Ishikawa (cell line): ENCODE data around the gene DCAF17.

Source experiments
- CEBPB ChIP-seq: IDR thresholded peaks from 2 replicates; pipeline ENCODE4 v1.6.1; 2012
- CREB1 ChIP-seq: IDR thresholded peaks from 2 replicates; pipeline ENCODE4 v1.6.1; 2012; ENCODE audit warnings: low read depth
- EGR1 ChIP-seq: IDR thresholded peaks from 2 replicates; pipeline ENCODE4 v1.6.1; 2012
- EP300 ChIP-seq: IDR thresholded peaks from 2 replicates; pipeline ENCODE4 v1.6.1; 2012; ENCODE audit warnings: borderline replicate concordance
- FOXM1 ChIP-seq: IDR thresholded peaks from 2 replicates; pipeline ENCODE4 v1.6.1; 2012; ENCODE audit warnings: low read depth, borderline replicate concordance
- NFIC ChIP-seq: IDR thresholded peaks from 2 replicates; pipeline ENCODE4 v1.6.1; 2012
- RAD21 ChIP-seq: IDR thresholded peaks from 2 replicates; pipeline ENCODE4 v1.6.1; 2012; ENCODE audit warnings: low read depth
- TAF1 ChIP-seq: IDR thresholded peaks from 2 replicates; pipeline ENCODE4 v1.6.1; 2012; ENCODE audit warnings: low read depth, mild to moderate bottlenecking
- TCF12 ChIP-seq: IDR thresholded peaks from 2 replicates; pipeline ENCODE4 v1.6.1; 2012; ENCODE audit warnings: low read depth
- TEAD4 ChIP-seq: IDR thresholded peaks from 2 replicates; pipeline ENCODE4 v1.6.1; 2012
- YY1 ChIP-seq: IDR thresholded peaks from 2 replicates; pipeline ENCODE4 v1.6.1; 2012; ENCODE audit warnings: low read depth
- ZBTB7A ChIP-seq: IDR thresholded peaks from 2 replicates; pipeline ENCODE4 v1.6.1; 2012; ENCODE audit warnings: low read depth
- TF ChIP-seq, protein P1 (sequence below): IDR thresholded peaks from 2 replicates; pipeline ENCODE4 v1.6.1; 2012; ENCODE audit warnings: low read depth, mild to moderate bottlenecking
- TF ChIP-seq, protein P2 (sequence below): IDR thresholded peaks from 2 replicates; pipeline ENCODE4 v1.6.1; 2012
- TF ChIP-seq, protein P3 (sequence below): IDR thresholded peaks from 2 replicates; pipeline ENCODE4 v1.6.1; 2012

Gene DCAF17

DNA sequence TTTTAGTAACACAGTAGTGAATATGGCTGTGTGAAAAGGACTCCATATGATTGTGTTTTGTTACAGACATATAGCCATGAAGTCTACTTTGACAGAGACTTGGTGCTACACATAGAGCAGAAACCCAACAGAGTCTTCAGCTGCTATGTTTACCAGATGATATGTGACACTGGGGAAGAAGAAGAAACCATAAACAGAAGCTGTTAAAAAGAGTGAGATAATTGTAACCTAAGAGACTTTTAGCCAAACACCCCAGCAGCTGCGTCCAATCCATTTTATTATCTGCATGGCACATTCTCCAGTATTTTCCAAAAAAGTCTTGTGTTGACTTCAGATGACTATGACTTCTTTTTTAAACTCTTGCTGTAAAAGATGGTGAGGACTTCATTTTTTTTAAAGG is 46.9 kb downstream of the DCAF17 start:
- TF ChIP-seq TEAD4 (no peak), CEBPB (no peak), EGR1 (no peak), FOXM1 (no peak), YY1 (no peak), NFIC (no peak), ZBTB7A (no peak)
- TF ChIP-seq, protein P1, sequence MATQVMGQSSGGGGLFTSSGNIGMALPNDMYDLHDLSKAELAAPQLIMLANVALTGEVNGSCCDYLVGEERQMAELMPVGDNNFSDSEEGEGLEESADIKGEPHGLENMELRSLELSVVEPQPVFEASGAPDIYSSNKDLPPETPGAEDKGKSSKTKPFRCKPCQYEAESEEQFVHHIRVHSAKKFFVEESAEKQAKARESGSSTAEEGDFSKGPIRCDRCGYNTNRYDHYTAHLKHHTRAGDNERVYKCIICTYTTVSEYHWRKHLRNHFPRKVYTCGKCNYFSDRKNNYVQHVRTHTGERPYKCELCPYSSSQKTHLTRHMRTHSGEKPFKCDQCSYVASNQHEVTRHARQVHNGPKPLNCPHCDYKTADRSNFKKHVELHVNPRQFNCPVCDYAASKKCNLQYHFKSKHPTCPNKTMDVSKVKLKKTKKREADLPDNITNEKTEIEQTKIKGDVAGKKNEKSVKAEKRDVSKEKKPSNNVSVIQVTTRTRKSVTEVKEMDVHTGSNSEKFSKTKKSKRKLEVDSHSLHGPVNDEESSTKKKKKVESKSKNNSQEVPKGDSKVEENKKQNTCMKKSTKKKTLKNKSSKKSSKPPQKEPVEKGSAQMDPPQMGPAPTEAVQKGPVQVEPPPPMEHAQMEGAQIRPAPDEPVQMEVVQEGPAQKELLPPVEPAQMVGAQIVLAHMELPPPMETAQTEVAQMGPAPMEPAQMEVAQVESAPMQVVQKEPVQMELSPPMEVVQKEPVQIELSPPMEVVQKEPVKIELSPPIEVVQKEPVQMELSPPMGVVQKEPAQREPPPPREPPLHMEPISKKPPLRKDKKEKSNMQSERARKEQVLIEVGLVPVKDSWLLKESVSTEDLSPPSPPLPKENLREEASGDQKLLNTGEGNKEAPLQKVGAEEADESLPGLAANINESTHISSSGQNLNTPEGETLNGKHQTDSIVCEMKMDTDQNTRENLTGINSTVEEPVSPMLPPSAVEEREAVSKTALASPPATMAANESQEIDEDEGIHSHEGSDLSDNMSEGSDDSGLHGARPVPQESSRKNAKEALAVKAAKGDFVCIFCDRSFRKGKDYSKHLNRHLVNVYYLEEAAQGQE: no peak
- TF ChIP-seq, protein P2, sequence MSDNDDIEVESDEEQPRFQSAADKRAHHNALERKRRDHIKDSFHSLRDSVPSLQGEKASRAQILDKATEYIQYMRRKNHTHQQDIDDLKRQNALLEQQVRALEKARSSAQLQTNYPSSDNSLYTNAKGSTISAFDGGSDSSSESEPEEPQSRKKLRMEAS: no peak

DNA sequence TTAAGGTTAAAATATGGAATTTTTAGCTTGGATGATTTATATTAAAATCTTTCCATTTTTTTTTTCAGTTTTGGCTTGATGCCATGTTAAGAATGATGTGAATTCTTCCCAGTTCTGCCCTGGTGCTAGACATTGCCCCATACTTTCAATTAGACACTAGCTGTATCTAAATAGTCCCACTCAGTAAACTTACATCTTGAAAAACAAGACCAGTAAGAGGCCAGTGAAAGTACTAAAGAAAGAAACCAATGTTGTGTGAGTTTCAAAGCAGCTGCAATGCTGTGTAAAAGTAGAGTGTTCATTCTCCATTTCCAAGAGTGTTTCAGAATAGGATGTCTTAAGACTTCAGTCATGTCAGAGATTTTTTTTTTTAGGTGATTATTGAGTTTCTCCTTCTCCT is 48.3 kb downstream of the DCAF17 start:
- TF ChIP-seq ZBTB7A (no peak), CEBPB (no peak), TEAD4 (no peak), CREB1 (no peak), EGR1 (no peak), YY1 (no peak), EP300 (no peak)
- TF ChIP-seq, protein P3, sequence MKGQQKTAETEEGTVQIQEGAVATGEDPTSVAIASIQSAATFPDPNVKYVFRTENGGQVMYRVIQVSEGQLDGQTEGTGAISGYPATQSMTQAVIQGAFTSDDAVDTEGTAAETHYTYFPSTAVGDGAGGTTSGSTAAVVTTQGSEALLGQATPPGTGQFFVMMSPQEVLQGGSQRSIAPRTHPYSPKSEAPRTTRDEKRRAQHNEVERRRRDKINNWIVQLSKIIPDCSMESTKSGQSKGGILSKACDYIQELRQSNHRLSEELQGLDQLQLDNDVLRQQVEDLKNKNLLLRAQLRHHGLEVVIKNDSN: no peak
- TF ChIP-seq, protein P2: no peak

DNA sequence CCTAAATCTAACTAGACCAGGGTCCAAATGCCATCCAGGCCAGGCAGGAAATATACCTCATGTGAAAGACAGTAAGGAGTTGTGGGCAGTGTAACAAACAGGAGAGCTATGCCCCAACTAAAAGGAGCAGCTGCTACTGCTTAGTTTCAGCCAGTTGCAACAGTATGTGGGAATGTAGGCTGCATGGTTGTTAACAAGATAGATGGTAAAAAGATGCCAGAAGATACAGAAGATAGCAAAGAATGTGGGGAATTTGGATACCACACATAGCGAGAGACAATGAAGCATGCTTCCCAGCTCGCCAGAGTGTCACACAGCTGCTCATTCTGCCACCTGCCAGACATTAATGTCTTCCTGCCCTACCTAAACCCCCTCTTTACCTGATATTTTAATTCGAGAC is 48.9 kb downstream of the DCAF17 start:
- TF ChIP-seq, protein P1: no peak
- TF ChIP-seq ZBTB7A: no peak
- no peak for TF ChIP-seq FOXM1
- TF ChIP-seq TCF12: no peak
- no peak for TF ChIP-seq CEBPB

DNA sequence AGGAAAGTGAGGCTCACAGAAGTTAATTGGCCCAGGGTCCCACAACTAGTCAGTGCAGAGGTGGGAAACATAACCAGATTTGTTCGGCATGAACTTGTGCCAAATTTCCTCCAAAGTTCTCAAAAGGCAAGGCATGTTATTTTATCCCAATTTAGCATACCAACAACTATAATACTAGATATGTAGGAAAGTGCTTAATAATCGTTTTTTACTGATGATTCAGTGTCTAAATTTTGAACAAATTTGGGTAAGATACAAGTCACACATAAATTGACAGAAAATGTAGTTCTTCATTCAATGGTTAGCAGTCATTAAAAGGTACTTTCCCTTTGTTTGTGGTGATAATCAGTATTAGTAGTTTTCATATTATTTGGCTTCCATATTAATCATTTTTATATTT is 49.8 kb downstream of the DCAF17 start:
- TF ChIP-seq, protein P3: no peak
- TF ChIP-seq, protein P2: no peak
- no peak for TF ChIP-seq TAF1
- no peak for TF ChIP-seq CREB1
- TF ChIP-seq TEAD4: no peak
- TF ChIP-seq EP300: no peak
- no peak for TF ChIP-seq FOXM1

DNA sequence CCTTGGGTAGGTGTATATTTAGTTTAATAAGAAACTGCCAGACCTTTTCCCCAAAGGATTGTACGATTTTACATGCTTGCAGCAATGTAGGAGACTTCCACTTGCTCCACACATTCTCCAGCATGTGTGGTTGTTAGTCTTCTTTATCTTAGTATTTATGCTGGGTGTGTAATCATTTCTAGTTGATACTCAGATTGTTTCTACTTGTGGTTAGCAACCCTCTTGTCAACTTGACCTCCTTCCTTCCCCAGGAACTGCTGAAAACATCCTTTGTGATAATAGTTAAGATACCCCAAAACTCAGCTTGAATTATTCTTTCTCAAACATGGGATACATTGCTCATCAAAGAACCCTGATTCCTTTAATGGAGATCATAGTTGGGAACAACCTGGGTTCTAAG is 51.1 kb downstream of the DCAF17 start:
- TF ChIP-seq TEAD4 (no peak), RAD21 (no peak), EGR1 (no peak), TAF1 (no peak)
- TF ChIP-seq, protein P2: no peak

DNA sequence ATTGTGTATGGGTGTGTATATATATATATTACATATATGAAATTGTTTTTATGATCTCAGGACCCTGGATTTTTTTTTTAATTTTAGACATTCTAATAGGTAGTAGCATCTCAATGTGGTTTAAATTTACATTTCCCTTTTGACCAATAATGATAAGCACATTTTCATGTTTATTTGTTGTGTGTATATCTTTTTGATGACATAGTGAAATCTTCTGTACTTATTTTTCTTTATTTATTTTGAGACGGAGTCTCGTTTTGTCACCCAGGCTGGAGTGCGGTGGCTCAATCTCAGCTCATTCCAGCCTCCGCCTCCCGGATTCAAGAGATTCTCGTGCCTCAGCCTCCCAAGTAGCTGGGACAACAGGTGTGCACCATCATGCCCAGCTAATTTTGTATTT is 53.2 kb downstream of the DCAF17 start:
- TF ChIP-seq EGR1: no peak
- no peak for TF ChIP-seq CREB1
- TF ChIP-seq NFIC: no peak
- no peak for TF ChIP-seq FOXM1
- TF ChIP-seq YY1: no peak
- TF ChIP-seq ZBTB7A: no peak
- TF ChIP-seq, protein P1: no peak
- TF ChIP-seq, protein P2: no peak
- TF ChIP-seq CEBPB: no peak
- TF ChIP-seq TEAD4: no peak
